NK-92 treated with Interleukin-12 subunit alpha and Interleukin-12 subunit beta, amount 100 ng/mL, for 24 hours (cell line): ENCODE results near the gene CELF5.

Experiments
- DNase-seq: peaks from one replicate; lab custom pipeline; 2025; lab: John Stamatoyannopoulos, UW

The CELF5 gene

DNA sequence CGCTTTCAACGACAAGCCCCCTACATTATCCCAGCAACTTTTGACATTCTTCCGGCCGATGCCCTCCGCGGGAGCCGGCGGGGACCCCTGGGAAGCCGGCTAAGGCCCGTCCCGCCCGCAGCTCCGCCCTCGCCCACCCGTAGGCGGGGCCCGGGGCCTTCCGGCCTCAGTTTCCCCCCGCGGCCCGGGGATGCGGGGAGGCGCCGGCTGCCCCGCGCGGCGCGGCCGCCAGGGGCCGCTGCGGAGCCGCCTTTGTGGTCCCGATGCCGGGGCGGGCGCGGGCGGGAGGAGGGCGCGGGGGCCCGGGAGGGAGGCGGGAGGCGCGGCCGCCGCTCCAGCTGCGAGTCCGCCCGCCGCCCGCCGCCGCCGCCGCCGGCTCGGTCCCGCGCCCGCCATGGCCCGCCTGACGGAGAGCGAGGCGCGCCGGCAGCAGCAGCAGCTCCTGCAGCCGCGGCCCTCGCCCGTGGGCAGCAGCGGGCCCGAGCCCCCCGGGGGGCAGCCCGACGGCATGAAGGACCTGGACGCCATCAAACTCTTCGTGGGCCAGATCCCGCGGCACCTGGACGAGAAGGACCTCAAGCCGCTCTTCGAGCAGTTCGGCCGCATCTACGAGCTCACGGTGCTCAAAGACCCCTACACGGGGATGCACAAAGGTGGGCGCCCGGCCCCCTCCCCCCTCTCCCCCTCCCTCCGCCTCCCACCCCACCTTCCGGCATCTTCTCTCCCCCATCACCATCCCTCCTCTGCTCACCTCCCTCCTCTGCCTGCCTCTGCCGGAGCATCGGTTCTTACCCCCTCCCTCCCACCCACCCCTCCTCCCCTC lies at the start of gene CELF5:
CELF5 (plus strand) TSS at position 316 of the 823 bp plus-strand sequence; CDS start at position 395, 79 bp downstream.
- DNase-seq, result no peak

- no peak for DNase-seq
These were observed 48.4 kb upstream of the CELF5 start for GRCh38 chr19:3175781-3176714.

GRCh38 chr19:3176715-3177501 lies 47.6 kb upstream of the CELF5 start:
- DNase-seq, result peak; percentile 24

DNA sequence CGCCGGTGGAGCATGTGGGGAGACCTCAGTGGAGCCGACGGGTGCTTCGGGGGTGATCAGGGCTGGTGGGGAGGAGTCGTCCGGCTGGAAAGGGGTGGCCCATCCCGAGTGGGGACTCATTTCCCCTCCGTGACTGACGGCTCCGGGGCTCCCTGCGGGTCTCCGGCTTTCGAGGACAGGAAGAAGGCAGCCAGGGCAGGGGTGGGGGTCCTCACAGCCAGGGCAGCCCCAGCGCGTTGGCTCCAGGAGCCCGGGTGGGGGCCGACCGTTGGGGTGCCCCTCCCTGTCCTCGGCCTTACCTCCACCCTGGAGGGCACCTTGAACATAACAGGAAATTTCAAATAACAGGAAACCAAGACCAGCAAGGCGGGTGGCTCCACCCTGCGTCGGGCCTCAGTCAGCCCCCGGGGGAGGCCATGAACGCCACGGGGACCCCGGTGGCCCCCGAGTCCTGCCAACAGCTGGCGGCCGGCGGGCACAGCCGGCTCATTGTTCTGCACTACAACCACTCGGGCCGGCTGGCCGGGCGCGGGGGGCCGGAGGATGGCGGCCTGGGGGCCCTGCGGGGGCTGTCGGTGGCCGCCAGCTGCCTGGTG lies 46.0 kb upstream of the CELF5 start, which contains the start of gene S1PR4:
S1PR4 (plus strand) TSS at position 393 of the 596 bp plus-strand sequence; CDS start at position 417, 24 bp downstream.
- peak; percentile 60 for DNase-seq

GRCh38 chr19:3178973-3179738 lies 45.3 kb upstream of the CELF5 start:
- peak; percentile 30 for DNase-seq

DNA sequence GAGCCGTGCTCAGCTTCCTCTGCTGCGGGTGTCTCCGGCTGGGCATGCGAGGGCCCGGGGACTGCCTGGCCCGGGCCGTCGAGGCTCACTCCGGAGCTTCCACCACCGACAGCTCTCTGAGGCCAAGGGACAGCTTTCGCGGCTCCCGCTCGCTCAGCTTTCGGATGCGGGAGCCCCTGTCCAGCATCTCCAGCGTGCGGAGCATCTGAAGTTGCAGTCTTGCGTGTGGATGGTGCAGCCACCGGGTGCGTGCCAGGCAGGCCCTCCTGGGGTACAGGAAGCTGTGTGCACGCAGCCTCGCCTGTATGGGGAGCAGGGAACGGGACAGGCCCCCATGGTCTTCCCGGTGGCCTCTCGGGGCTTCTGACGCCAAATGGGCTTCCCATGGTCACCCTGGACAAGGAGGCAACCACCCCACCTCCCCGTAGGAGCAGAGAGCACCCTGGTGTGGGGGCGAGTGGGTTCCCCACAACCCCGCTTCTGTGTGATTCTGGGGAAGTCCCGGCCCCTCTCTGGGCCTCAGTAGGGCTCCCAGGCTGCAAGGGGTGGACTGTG lies 44.6 kb upstream of the CELF5 start:
- DNase-seq, result peak; percentile 27

GRCh38 chr19:3183721-3184641 lies 40.5 kb upstream of the CELF5 start:
- no peak for DNase-seq

- DNase-seq, result peak; percentile 62
These were observed 39.5 kb upstream of the CELF5 start for GRCh38 chr19:3184847-3185460.

DNA sequence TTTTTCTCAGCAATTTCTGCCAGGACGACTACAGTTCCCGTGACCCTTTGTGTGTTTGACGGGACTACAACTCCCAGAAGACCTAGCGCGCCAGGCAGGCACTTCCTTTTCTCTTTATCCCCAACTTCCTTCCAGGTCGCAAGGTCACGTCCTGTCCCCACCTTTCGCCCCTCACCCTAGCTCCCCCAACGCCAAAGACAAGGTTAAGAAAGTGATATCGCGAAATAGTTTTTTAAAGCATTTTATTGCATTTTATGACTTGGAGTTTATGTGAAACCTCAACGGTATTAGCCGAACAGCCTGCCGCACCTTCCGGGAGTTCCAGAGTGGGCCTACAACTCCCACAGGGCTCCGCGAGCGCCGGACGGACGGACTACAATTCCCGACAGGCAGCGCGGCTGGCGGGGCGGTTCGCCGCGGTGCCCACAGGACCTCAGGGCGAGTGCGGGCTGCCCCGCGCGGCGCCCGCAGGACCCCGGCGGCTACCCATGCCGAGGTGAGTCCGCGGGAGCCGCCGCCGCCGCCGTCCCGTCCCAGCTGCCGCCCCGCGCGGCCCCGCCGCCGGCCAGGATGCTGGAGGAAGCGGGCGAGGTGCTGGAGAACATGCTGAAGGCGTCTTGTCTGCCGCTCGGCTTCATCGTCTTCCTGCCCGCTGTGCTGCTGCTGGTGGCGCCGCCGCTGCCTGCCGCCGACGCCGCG lies 38.9 kb upstream of the CELF5 start, which contains the start of gene NCLN:
NCLN (plus strand) TSS at position 470 of the 699 bp plus-strand sequence; CDS start at position 571, 101 bp downstream.
- DNase-seq, result peak; percentile 91

DNA sequence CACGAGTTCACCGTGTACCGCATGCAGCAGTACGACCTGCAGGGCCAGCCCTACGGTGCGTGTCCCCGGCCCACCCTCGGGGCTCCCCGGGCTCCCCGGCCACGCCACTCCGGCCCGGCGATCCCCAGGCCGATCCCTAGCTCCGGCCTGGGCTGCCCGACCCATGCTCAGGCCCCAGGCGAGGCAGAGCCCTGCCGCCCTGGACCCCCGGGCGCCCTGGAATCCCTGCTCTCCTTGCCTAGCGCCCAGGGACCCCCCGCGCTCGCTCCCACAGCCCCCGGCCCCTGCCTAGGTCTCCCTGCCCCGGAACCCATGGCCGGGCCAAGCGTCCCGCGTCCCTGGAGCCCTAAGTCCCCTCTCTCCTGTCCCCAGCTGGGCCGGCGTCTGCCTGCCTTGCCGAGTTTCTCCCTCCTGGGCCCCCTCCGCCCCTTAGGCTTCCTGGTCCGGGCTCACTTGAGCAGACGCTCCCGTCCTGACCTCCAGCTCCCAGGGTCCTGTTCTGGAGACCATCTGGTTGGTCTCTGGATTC lies 38.2 kb upstream of the CELF5 start:
- no peak for DNase-seq

DNA sequence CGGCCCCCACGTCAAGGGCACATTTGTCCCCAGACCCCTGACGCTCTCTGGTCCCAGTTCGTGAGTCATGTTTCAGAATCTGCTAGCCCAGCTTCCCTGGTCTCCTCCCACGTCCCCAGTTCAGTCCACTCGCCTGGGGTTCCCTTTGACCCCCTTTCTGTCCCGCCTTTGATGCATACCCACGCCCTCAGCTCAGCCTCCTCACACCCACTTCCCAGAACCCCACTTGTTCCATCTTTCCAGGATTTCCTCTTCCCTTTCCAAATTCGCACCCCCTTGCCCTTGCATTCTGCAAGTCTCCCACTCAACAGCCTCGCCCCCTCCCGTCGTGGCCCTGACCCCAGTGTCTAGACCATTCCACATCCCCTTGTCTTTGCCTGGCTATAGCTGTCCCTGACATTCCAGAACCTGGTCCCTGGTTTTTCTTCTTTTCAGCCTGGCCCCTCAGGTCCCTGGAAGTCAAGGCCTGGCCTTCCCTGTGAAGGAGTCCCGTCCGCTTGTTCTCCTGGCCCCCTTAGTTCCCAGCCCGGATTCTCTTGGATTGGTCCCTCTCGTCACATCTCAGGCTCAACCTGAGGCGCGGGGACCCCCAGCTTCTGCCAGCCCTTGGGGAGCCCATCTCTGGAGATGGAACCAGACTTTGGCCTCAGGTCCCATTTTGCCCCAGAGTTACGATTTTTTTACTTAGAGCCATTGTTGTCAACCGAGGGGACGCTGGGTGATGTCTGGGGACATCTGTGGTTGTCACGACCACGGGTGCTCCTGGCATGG lies 37.4 kb upstream of the CELF5 start:
- DNase-seq, result no peak

- DNase-seq, result no peak
These were observed 36.6 kb upstream of the CELF5 start for GRCh38 chr19:3187662-3188511.

DNA sequence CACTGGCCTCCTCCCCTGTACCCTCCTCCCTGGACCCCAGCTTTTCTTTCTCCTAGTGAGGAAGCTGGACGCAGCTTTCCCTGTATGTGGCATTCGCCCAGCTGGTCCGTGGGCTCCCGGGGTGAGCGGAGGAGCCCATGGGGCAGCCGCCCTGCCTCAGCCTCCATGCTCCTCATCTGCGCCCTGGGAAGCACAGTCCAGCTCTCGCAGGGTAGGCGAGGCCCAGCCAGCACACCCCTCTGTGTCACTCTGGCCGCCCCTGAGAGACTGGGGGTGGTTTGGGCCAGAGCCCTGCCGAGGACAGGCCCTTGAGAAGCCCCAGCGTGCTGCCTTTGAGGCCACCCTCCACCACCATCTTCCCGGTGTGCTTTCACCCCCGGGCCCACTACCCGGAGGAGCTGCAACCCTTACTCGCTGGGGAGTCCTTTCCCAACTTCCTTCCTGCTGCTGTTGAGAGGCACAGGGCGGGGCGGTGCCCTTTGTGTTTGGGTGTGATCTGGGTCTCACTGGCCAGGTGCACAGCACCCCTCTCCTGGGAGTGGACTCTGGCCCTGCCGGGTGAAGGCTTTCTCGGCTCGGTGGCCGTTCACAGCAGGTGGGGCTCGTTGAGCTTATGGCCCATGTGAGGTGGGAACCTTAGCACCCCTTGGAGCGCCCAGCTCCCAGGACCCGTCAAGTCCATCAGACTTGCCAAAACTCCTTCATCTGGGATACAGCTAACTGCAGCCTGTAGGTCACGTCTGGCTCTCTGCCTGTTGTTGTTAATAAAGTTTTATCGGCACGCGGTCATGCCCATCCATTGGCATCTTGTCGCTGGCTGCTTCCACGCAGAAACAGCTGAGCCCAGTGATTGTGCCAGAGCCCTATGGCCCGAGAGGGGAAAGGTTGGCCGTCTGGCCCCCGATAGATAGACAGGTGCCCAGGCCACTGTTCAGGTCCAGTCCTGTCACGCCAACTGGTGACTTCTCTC lies 35.5 kb upstream of the CELF5 start:
- no peak for DNase-seq

- DNase-seq, result no peak
These were observed 34.6 kb upstream of the CELF5 start for GRCh38 chr19:3189702-3190469.
